GM12878 (cell line): ENCODE data around the gene STIL. TPM values are rescaled to one million over a fixed set of nuclear protein-coding genes. Genes with fewer than 3 reads are reported as not detected.

ENCODE experiments used
- BCL3 ChIP-seq: IDR thresholded peaks from 2 replicates; pipeline ENCODE4 v1.6.1; 2011; ENCODE audit warnings: borderline replicate concordance, low read depth, mild to moderate bottlenecking, moderate library complexity, low read length; ENCODE audit not compliant: insufficient read depth, poor library complexity, severe bottlenecking
- BCLAF1 ChIP-seq: fragments of 450-650 bp; IDR thresholded peaks from 2 replicates; pipeline ENCODE4 v1.6.1; 2017; ENCODE audit warnings: antibody characterized with exemption, mild to moderate bottlenecking, moderate library complexity
- HDGF ChIP-seq: fragments of 450-650 bp; IDR thresholded peaks from 2 replicates; pipeline ENCODE4 v1.6.1; 2016; ENCODE audit warnings: antibody characterized with exemption
- KLF5 ChIP-seq: fragments of 450-650 bp; IDR thresholded peaks from 2 replicates; pipeline ENCODE4 v1.6.1; 2014; ENCODE audit warnings: mild to moderate bottlenecking; ENCODE audit not compliant: partially characterized antibody
- MYC ChIP-seq: IDR thresholded peaks from 2 replicates; pipeline ENCODE4 v1.6.1; 2011; ENCODE audit warnings: mild to moderate bottlenecking, low read length, moderate library complexity, inconsistent platforms; ENCODE audit not compliant: insufficient read depth, insufficient replicate concordance, insufficient read length, severe bottlenecking
- NR2C1 ChIP-seq: fragments of 450-650 bp; IDR thresholded peaks from 2 replicates; pipeline ENCODE4 v1.6.1; 2017; ENCODE audit warnings: antibody characterized with exemption, mild to moderate bottlenecking, moderate library complexity
- NR2F1 ChIP-seq: fragments of 450-650 bp; conservative IDR thresholded peaks from 2 replicates; pipeline ENCODE4 v1.6.1; 2017; ENCODE audit warnings: mild to moderate bottlenecking
- PAX8 ChIP-seq: fragments of 450-650 bp; IDR thresholded peaks from 2 replicates; pipeline ENCODE4 v1.6.1; 2017; ENCODE audit warnings: mild to moderate bottlenecking, moderate library complexity
- PML ChIP-seq: IDR thresholded peaks from 2 replicates; pipeline ENCODE4 v1.6.1; 2012; ENCODE audit warnings: low read length, inconsistent platforms
- POLR2AphosphoS5 ChIP-seq: IDR thresholded peaks from 2 replicates; pipeline ENCODE4 v1.6.1; 2011; ENCODE audit warnings: mild to moderate bottlenecking, low read length, inconsistent platforms
- SREBF1 ChIP-seq: IDR thresholded peaks from 2 replicates; pipeline ENCODE4 v1.6.1; 2012; ENCODE audit warnings: mild to moderate bottlenecking, low read length
- ZBTB4 ChIP-seq: fragments of 450-650 bp; formaldehyde crosslinking; IDR thresholded peaks from 2 replicates; pipeline ENCODE4 v1.4.0; 2022; ENCODE audit warnings: mild to moderate bottlenecking, moderate library complexity
- polyA plus RNA-seq, 11 experiments: library from polyadenylated mRNA; depleted of rRNA in 4 of 11; unstranded in 6 of 11; stranded (reverse) in 5 of 11; fragments of >200 nt; fragmentation: Nextera tagmentation in 4 of 11; fragmentation: Illumina TruSeq in 1 of 11; extraction: Ambion mirVana in 4 of 11; extraction: Trizol in 1 of 11; gene quantifications; 1 replicate in 1 of 11; 2 replicates in 10 of 11; pipeline versions ENCODE4 v1.2.1 to v1.2.3, GENCODE V29; 2011 to 2016; ENCODE audit warnings: inconsistent platforms in 2 of 11, missing spikeins in 2 of 11, low read depth in 1 of 11
- total RNA-seq, 4 experiments: library from RNA; depleted of rRNA in 3 of 4; stranded (reverse); fragments of >200 nt in 3 of 4; fragmentation: Illumina TruSeq in 1 of 4; extraction: Trizol in 1 of 4; gene quantifications; 2 replicates each; pipeline versions ENCODE4 v1.2.1 to v1.2.3, GENCODE V29; 2013 to 2021
- TF ChIP-seq, protein P1 (sequence below): fragments of 450-650 bp; formaldehyde crosslinking; IDR thresholded peaks from 2 replicates; pipeline ENCODE4 v1.4.0; 2020; ENCODE audit warnings: mild to moderate bottlenecking, moderate library complexity
- TF ChIP-seq, protein P2 (sequence below): fragments of 450-650 bp; formaldehyde crosslinking; IDR thresholded peaks from 2 replicates; pipeline ENCODE4 v1.5.0; 2022; ENCODE audit warnings: mild to moderate bottlenecking, missing genetic modification characterization

STIL gene
- total and polyA plus RNA-seq, 10 of the 15 experiments (the other 5 are each of a cell fraction or from before 2014, with no cell fraction given) = 6.0 to 35.1 (median 26.5) TPM

DNA sequence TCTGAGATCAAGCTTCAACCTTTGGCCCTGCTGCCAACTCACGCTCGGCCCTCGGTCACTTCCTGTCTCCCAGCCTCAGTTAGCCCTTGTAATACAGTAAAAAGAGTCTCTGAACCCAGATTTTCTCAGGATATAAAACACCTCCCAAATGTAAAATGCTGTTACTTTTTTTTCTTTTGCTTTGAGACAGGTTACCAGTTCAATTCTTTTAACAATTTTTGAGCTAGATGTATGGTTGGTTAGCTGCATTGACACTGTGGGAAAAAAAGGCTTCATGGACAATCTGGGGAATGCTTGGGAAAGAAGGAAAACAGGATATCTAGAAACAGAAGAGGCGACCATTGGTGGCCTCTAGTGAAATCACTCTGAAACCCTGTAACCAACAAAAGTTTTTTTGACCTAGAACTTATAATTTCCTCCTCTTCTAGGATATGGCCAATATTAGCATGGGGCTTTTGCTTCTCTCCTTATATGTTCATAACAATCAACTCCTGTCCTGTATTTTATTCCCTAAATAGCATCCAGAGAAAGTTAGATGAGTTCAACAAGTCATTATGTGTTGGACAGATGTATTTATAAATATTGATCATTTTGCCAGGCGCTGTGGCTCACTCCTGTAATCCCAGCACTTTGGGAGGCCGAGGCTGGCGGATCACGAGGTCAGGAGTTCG, 21.0 kb upstream of the STIL start (continued):
- TF ChIP-seq PAX8 (peak; percentile 29; the same call in 1 of the 2 replicates), SREBF1 (no peak), HDGF (no peak), POLR2AphosphoS5 (no peak), MYC (no peak), BCL3 (no peak), NR2C1 (peak; percentile 65; the same call in 1 of the 2 replicates), ZBTB4 (CRISPR knock-in tag) (no peak), NR2F1 (peak; percentile 80), BCLAF1 (no peak), KLF5 (no peak), PML (peak; percentile 60; the same call in 1 of the 2 replicates)
- TF ChIP-seq, protein P1, sequence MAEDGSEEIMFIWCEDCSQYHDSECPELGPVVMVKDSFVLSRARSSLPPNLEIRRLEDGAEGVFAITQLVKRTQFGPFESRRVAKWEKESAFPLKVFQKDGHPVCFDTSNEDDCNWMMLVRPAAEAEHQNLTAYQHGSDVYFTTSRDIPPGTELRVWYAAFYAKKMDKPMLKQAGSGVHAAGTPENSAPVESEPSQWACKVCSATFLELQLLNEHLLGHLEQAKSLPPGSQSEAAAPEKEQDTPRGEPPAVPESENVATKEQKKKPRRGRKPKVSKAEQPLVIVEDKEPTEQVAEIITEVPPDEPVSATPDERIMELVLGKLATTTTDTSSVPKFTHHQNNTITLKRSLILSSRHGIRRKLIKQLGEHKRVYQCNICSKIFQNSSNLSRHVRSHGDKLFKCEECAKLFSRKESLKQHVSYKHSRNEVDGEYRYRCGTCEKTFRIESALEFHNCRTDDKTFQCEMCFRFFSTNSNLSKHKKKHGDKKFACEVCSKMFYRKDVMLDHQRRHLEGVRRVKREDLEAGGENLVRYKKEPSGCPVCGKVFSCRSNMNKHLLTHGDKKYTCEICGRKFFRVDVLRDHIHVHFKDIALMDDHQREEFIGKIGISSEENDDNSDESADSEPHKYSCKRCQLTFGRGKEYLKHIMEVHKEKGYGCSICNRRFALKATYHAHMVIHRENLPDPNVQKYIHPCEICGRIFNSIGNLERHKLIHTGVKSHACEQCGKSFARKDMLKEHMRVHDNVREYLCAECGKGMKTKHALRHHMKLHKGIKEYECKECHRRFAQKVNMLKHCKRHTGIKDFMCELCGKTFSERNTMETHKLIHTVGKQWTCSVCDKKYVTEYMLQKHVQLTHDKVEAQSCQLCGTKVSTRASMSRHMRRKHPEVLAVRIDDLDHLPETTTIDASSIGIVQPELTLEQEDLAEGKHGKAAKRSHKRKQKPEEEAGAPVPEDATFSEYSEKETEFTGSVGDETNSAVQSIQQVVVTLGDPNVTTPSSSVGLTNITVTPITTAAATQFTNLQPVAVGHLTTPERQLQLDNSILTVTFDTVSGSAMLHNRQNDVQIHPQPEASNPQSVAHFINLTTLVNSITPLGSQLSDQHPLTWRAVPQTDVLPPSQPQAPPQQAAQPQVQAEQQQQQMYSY (CRISPR knock-in tag) = no peak
- TF ChIP-seq, protein P2, sequence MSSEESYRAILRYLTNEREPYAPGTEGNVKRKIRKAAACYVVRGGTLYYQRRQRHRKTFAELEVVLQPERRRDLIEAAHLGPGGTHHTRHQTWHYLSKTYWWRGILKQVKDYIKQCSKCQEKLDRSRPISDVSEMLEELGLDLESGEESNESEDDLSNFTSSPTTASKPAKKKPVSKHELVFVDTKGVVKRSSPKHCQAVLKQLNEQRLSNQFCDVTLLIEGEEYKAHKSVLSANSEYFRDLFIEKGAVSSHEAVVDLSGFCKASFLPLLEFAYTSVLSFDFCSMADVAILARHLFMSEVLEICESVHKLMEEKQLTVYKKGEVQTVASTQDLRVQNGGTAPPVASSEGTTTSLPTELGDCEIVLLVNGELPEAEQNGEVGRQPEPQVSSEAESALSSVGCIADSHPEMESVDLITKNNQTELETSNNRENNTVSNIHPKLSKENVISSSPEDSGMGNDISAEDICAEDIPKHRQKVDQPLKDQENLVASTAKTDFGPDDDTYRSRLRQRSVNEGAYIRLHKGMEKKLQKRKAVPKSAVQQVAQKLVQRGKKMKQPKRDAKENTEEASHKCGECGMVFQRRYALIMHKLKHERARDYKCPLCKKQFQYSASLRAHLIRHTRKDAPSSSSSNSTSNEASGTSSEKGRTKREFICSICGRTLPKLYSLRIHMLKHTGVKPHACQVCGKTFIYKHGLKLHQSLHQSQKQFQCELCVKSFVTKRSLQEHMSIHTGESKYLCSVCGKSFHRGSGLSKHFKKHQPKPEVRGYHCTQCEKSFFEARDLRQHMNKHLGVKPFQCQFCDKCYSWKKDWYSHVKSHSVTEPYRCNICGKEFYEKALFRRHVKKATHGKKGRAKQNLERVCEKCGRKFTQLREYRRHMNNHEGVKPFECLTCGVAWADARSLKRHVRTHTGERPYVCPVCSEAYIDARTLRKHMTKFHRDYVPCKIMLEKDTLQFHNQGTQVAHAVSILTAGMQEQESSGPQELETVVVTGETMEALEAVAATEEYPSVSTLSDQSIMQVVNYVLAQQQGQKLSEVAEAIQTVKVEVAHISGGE (CRISPR knock-in tag) = no peak
